ENCODE results near the gene GTF2A1L. TPM values are rescaled to one million over a fixed set of nuclear protein-coding genes. Genes with fewer than 3 reads are reported as not detected.
"Not testable (repeated sequence)": the region's sequence is repeated elsewhere in the genome, so short reads cannot be mapped to it uniquely, and the experiment has no call there.

Gene GTF2A1L, protein sequence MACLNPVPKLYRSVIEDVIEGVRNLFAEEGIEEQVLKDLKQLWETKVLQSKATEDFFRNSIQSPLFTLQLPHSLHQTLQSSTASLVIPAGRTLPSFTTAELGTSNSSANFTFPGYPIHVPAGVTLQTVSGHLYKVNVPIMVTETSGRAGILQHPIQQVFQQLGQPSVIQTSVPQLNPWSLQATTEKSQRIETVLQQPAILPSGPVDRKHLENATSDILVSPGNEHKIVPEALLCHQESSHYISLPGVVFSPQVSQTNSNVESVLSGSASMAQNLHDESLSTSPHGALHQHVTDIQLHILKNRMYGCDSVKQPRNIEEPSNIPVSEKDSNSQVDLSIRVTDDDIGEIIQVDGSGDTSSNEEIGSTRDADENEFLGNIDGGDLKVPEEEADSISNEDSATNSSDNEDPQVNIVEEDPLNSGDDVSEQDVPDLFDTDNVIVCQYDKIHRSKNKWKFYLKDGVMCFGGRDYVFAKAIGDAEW
- total RNA-seq: 0.57 and 0.80 TPM in 2 replicates
- polyA plus RNA-seq (2012): 0.57 TPM

- DNase-seq (ENCODE audit: low read depth): no peak
Observed at GRCh38 chr2:48617618-48618017, at the start of gene GTF2A1L. Gene GTF2A1L, plus strand, starts transcription at chr2:48617856. Its CDS starts 19 bp downstream, at chr2:48617875.

DNA sequence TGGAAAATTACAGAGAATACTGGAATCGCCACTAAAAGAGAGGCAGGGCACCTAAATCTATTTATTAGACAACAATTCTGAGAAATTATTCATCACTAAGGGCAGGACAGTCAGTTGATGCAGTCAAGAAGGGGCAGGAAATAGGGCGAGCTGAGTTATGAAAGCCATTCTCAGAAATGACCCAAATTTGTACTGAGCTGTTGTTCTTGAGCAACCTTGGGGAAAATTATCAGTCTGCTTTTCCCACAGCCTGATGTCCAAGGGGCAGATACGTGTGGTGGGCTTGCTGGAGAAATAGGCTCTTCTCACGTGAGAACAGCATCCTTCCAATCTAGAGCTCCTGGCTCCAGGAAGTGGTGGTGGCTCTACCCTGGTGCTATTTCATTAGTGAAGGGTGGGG is 49.1 kb upstream of the GTF2A1L start:
- no peak for DNase-seq (ENCODE audit: low read depth)

- no peak for DNase-seq (ENCODE audit: low read depth)
Observed at GRCh38 chr2:48569433-48569832, 48.2 kb upstream of the GTF2A1L start.

DNA sequence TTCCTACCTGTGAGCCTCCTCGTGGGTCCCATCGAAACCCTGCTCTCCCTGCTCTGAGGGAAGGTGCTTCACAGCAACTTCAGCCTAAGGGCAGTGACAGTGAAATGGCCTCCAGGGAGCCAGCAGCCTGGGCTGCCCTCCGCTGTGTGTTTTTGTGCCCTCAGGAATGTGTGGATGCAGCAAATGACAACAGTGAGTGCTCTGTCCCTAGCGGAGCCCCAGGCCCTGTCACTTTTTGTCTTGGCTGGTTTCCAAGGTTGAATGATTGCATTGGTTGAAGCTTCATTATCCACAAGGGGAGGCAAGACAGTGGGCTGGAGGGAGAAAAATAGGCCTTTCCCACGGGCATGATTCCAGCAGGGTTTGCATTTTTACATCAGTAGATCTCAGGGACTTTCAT is 44.8 kb upstream of the GTF2A1L start:
- no peak for DNase-seq (ENCODE audit: low read depth)

DNA sequence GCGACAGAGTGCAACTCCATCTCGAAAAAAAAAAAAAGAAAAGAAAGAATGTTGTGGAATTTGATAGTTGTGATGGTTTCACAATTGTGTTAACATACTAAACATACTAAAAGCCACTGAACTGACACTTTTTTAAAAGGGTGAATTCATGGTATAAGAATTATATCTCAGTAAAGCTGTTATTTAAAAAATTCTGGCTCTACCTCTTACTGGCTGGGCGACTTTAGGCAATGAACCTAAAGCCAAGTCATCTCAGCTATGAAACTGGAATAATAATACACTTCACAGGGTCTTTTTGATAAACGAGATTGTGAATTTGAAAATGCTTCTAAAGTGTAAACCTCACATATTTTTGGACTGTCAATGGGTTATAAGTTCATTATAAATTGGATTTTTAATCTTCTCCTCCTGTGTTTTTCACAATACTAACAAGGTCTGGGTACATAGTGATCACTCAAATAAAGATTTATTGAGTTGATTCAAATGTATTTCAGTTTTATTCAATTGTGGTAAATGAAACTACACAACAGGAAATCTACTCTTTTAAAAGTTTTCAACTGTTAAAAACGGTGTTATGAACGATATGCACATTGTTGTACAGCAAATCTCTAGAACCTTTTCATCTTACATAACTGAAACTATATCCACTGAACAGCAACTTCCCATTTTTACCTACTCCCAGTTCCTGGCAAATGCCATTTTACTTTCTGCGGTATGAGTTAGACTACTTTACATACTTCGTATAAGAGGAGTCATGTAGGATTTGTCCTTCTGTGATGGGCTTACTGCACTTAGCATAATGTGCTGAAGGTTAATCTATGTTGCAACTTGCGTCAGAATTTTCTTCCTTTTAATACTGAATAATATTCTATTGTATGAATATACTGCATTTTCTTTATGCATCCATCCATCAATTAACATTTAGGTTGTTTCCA is 43.0 kb upstream of the GTF2A1L start:
- no peak for DNase-seq (ENCODE audit: low read depth)

DNA sequence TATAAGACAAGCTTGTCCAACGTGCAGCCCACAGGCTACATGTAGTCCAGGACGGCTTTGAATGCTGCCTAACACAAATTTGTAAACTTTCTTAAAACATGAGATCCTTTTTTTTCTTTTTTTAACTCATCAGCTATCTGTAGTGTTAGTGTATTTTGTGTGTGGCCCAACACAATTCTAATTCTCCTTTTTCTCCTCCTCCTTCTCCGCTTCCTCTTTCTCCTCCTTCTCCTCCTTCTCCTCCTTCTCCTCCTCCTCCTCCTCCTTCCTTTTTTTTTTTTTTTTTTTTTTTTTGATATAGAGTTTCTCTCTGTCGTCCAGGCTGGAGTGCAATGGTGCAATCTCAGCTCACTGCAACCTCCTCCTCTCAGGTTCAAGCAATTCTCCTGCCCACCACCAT is 39.3 kb upstream of the GTF2A1L start:
- no peak for DNase-seq (ENCODE audit: low read depth)

GRCh38 chr2:48583961-48584360 is 33.7 kb upstream of the GTF2A1L start:
- no peak for DNase-seq (ENCODE audit: low read depth)

DNA sequence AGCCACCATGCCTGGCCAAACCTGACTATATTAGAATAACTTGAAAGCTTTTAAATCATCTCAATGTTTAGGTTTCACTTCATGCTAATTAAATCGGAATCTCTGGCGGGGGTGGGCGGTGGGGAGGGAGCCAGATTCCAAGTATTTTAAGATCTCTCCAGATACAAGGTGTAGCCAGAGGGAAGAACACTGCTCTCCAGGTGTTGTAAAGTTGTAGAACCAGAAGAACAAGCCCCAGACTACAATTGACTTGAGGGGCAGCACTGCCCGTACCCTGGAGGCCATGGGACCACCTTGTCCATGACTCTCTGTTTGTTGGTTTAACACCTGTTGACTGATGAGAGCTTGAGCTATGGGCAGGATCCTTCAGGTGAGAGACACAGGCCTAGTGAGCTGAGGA is 33.1 kb upstream of the GTF2A1L start:
- no peak for DNase-seq (ENCODE audit: low read depth)

DNA sequence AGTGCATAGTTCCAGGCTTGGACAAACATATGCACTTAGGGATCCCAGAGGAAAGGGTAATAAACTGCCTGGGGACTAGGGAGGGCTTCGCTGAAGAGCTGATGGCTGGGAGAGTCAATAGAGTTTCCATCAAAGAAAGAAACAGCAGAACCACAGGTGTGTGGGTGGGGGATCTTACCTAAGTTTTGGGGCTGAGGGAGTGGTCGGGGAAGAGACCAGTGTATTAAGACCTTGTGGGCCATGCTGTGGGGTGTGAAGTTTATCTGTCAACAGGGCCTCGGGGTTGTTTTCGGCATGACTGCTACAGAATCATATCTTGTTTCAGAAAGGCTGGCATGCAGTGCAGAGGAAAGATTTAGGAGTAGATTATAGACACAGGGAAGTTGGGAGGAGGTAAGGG is 31.2 kb upstream of the GTF2A1L start:
- no peak for DNase-seq (ENCODE audit: low read depth)

- DNase-seq (ENCODE audit: low read depth): no peak
Observed at GRCh38 chr2:48587560-48587959, 30.1 kb upstream of the GTF2A1L start.

GRCh38 chr2:48587961-48588360 is 29.7 kb upstream of the GTF2A1L start:
- DNase-seq (ENCODE audit: low read depth): no peak

GRCh38 chr2:48588745-48589144 is 28.9 kb upstream of the GTF2A1L start:
- DNase-seq (ENCODE audit: low read depth): no peak

DNA sequence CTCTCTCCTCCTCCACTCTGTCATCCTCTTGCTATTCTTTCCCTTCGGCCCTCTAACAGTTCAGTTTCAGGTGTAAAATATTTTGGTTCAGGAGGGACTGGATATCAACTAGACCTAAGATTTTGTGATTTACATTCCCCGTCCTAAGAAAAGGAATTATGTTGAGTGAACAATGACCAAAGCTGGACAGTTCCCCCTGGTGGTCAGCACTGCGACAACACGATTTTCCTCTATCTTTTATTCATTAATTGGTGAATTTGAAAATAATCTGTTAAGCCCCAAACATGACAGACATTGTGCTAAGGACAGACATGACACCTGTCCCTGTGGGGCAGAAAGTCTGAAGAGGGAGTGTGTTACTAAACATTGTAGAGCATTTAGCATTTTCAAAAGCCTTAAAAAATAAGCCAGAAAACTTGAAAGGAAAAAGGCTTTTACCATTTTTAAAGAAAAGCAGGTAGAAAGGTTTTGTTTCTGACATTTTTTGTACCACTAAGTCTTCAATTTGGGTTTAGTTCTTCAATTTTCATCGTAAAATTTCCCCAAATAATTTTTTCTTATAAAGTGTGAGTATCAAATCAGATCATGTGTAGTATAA is 28.4 kb upstream of the GTF2A1L start:
- DNase-seq (ENCODE audit: low read depth): peak; percentile 46

GRCh38 chr2:48590017-48590416 is 27.6 kb upstream of the GTF2A1L start:
- DNase-seq (ENCODE audit: low read depth): no peak

GRCh38 chr2:48592067-48592466 is 25.6 kb upstream of the GTF2A1L start:
- no peak for DNase-seq (ENCODE audit: low read depth)

- not testable (repeated sequence) for DNase-seq (ENCODE audit: low read depth)
Observed at GRCh38 chr2:48596751-48597150, 20.9 kb upstream of the GTF2A1L start.

DNA sequence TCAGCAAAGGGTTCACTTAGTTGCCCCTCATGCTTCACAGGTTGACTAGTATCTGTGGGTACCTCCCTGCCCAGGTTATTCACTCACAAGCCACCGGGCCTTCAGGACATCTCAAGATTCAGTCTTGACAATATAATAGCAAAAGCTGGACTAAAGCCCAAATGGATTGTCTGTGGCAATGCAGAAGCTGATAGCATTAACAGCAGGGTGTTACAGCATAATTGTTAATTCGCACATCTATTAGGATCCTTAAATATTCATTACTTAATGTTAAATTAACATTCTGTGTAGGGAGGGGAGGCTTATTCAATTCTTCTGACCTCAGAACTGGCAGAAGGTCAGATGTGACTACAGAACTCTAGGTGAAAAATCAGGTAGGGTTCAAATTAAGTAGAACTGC is 20.2 kb upstream of the GTF2A1L start:
- no peak for DNase-seq (ENCODE audit: low read depth)

DNA sequence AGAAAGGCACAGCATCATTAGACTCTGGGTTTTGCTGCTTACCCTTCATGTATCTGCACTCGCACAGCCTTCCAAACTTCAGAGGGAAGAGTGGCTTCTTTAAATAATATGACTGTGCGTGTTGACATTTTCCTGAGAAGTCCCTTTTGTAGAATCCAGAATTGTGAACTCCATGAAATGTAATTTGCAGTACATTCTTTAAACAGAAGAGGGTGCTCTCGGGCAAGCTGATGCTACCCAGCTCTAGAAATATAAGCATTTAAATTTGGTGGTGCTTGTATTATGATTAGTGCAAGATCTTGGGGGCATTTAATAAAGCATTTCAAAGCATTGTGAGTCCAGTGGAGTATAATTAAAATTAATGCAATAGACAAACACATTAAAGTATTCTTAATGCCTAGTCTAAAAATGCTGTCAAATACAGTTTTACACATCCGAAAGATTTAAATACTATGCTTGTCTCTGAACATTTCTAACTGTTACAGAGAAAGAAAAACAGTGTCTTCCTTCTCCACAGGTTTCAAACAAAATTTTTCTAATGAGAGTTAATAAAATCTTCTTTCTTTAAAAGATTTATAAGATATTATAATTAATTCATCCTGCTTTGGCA is 17.3 kb upstream of the GTF2A1L start:
- peak; percentile 56 for DNase-seq (ENCODE audit: low read depth)

DNA sequence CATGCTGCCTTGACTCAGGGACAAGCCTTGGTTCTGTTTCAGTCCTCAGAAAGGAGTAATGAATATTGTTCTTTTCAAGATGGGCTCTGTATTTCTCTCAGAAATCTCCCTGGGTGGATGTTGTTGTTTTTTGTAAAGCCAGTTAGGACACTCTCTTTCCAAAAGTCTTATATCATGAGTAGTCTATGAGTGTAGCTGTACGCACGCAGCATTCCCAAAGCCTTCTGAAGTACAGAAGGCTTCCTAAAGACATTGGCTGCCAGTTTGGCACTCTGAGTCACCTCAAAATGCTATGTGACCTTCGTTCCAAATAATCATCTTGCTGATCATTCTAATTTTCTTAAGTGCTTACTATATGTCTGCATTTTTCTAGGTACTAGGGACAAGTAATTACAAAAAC is 16.7 kb upstream of the GTF2A1L start:
- no peak for DNase-seq (ENCODE audit: low read depth)

- no peak for DNase-seq (ENCODE audit: low read depth)
Observed at GRCh38 chr2:48601349-48601748, 16.3 kb upstream of the GTF2A1L start.

DNA sequence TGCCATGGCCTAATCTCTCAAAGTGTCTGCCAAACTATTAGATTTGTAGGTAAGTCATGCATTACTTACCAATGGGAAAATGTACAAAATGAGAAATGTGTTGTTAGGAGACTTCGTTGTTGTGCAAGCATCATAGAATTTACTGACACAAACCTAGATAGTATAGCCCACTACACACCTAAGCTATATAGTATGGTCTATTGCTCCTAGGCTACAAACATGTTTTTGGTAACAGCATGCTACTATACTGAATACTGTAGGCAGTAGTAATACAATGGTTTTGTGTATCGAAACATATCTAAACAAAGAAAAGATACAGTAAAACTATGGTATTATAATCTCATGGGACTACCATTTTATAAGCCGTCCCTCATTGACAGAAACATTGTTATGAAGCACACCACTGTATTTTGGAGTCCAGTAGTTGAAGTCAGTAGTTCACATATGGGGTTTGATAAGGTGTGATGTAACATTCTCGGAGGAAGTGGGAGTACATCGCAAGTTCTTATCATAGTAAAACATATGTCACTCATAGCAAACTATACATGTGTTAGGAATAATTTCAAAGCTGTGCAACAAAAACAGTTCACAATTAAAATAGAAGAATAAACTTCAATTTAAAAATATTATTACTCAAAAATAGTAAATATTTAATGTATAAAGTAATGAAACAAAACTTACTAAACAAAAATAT is 12.0 kb upstream of the GTF2A1L start:
- no peak for DNase-seq (ENCODE audit: low read depth)

All from myocyte (in vitro differentiated cells).